GM23338 (cell line): ENCODE results near the gene PRSS8. TPM values are rescaled to one million over a fixed set of nuclear protein-coding genes. Genes with fewer than 3 reads are reported as not detected.
A peak's percentile ranks its signal among the peaks of the same experiment; 100 is the strongest.

ENCODE experiments used
- ATAC-seq: fragments of 200-7000 bp; cut with Tn5 transposase; 3 replicates; pipeline ENCODE4 v1.9.1; 2020
- DNase-seq: peaks from one replicate; pipeline ENCODE4 v3.0.0-alpha.2; 2015; ENCODE audit warnings: low spot score
- H2AFZ ChIP-seq: fragments of 200-600 bp; sonication (generic); 2 replicates; pipeline ENCODE4 v1.8.0; 2016; ENCODE audit warnings: antibody characterized with exemption, mild to moderate bottlenecking, moderate library complexity
- H3F3A ChIP-seq: fragments of 200-600 bp; sonication (generic); replicated peaks from 2 replicates; pipeline ENCODE4 v1.8.0; 2017; ENCODE audit warnings: antibody characterized with exemption, mixed run types, low read depth
- H3K27ac ChIP-seq: fragments of 200-600 bp; sonication (generic); 2 replicates; pipeline ENCODE4 v1.6.1; 2016; ENCODE audit warnings: low read depth
- H3K27me3 ChIP-seq: fragments of 200-600 bp; sonication (generic); 2 replicates; pipeline ENCODE4 v1.8.0; 2016; ENCODE audit warnings: mild to moderate bottlenecking, mixed run types, moderate library complexity; ENCODE audit not compliant: insufficient read depth
- H3K36me3 ChIP-seq: fragments of 200-600 bp; sonication (generic); 2 replicates; pipeline ENCODE4 v1.8.0; 2016; ENCODE audit warnings: mild to moderate bottlenecking; ENCODE audit not compliant: insufficient read depth
- H3K4me1 ChIP-seq: fragments of 200-600 bp; sonication (generic); 2 replicates; pipeline ENCODE4 v1.8.0; 2016; ENCODE audit warnings: mild to moderate bottlenecking, moderate library complexity; ENCODE audit not compliant: insufficient read depth
- H3K4me2 ChIP-seq: fragments of 200-600 bp; sonication (generic); 2 replicates; pipeline ENCODE4 v1.7.1; 2017; ENCODE audit warnings: mixed run types
- H3K4me3 ChIP-seq: fragments of 200-600 bp; sonication (generic); 2 replicates; pipeline ENCODE4 v1.6.1; 2016; ENCODE audit warnings: mixed run types
- H3K79me2 ChIP-seq: fragments of 200-600 bp; sonication (generic); replicated peaks from 2 replicates; pipeline ENCODE4 v1.8.0; 2017; ENCODE audit warnings: mild to moderate bottlenecking; ENCODE audit not compliant: insufficient read depth
- H3K9me2 ChIP-seq: fragments of 200-600 bp; sonication (generic); 2 replicates; pipeline ENCODE4 v1.8.0; 2017; ENCODE audit not compliant: insufficient read depth
- H4K20me1 ChIP-seq: fragments of 200-600 bp; sonication (generic); replicated peaks from 2 replicates; pipeline ENCODE4 v1.8.0; 2017; ENCODE audit warnings: mild to moderate bottlenecking; ENCODE audit not compliant: insufficient read depth
- H3K27ac Mint-ChIP-seq: 2 replicates; pipeline ENCODE4 v1.8.0; 2020; ENCODE audit warnings: inconsistent platforms, mild to moderate bottlenecking, moderate library complexity, mixed read lengths
- H3K27me3 Mint-ChIP-seq: 3 replicates; pipeline ENCODE4 v1.8.0; 2022; ENCODE audit warnings: low read depth, mild to moderate bottlenecking, moderate library complexity, mixed read lengths, inconsistent platforms; ENCODE audit not compliant: insufficient read depth, poor library complexity
- H3K36me3 Mint-ChIP-seq: 3 replicates; pipeline ENCODE4 v1.8.0; 2021; ENCODE audit warnings: low read depth, mild to moderate bottlenecking, inconsistent platforms, moderate library complexity, mixed read lengths
- H3K4me1 Mint-ChIP-seq: 3 replicates; pipeline ENCODE4 v1.8.0; 2020; ENCODE audit warnings: mild to moderate bottlenecking, inconsistent platforms, mixed read lengths
- H3K4me3 Mint-ChIP-seq: 3 replicates; pipeline ENCODE4 v1.8.0; 2021; ENCODE audit warnings: moderate library complexity, mild to moderate bottlenecking, inconsistent platforms, mixed read lengths
- H3K9me3 Mint-ChIP-seq: 3 replicates; pipeline ENCODE4 v1.8.0; 2020; ENCODE audit warnings: moderate library complexity, mild to moderate bottlenecking, inconsistent platforms, mixed read lengths
- CREB1 ChIP-seq: fragments of 250-450 bp; sonication (Bioruptor Pico); IDR thresholded peaks from 2 replicates; pipeline ENCODE4 v1.5.0; 2020; ENCODE audit warnings: low read depth, mild to moderate bottlenecking, moderate library complexity
- CTCF ChIP-seq, 2 experiments: fragments of 200-600 bp in 1 of 2; sonication (generic) in 1 of 2; conservative IDR thresholded peaks; 2 replicates each; pipeline versions ENCODE4 v1.5.1 to v1.6.1; 2016 to 2017; ENCODE audit warnings: antibody characterized with exemption in 2 of 2, low read depth in 2 of 2, mild to moderate bottlenecking in 2 of 2, moderate library complexity in 1 of 2
- ETS1 ChIP-seq: IDR thresholded peaks from 2 replicates; pipeline ENCODE4 v1.6.1; 2016; ENCODE audit warnings: antibody characterized with exemption
- EZH2 ChIP-seq: fragments of 200-600 bp; sonication (generic); IDR thresholded peaks from one replicate; pipeline ENCODE4 v1.8.0; 2017; ENCODE audit warnings: antibody characterized with exemption, mild to moderate bottlenecking, low read depth; ENCODE audit not compliant: unreplicated experiment
- EZH2phosphoT487 ChIP-seq: fragments of 200-600 bp; sonication (generic); IDR thresholded peaks from one replicate; pipeline ENCODE4 v1.8.1; 2018; ENCODE audit warnings: antibody characterized with exemption; ENCODE audit not compliant: unreplicated experiment
- JUNB ChIP-seq: IDR thresholded peaks from one replicate; pipeline ENCODE4 v1.6.1; 2016; ENCODE audit warnings: antibody characterized with exemption; ENCODE audit not compliant: unreplicated experiment
- NANOG ChIP-seq: IDR thresholded peaks from 2 replicates; pipeline ENCODE4 v1.6.1; 2016; ENCODE audit warnings: antibody characterized with exemption, borderline replicate concordance
- REST ChIP-seq: IDR thresholded peaks from one replicate; pipeline ENCODE4 v1.6.1; 2018; ENCODE audit warnings: antibody characterized with exemption; ENCODE audit not compliant: unreplicated experiment
- STAT1 ChIP-seq: IDR thresholded peaks from one replicate; pipeline ENCODE4 v1.6.1; 2016; ENCODE audit warnings: antibody characterized with exemption; ENCODE audit not compliant: unreplicated experiment
- ZNF114 ChIP-seq: fragments of 250-450 bp; sonication (Bioruptor Pico); IDR thresholded peaks from 2 replicates; pipeline ENCODE4 v1.5.0; 2020; ENCODE audit warnings: mild to moderate bottlenecking, moderate library complexity
- ZNF331 ChIP-seq: fragments of 250-450 bp; sonication (Bioruptor Pico); IDR thresholded peaks from 2 replicates; pipeline ENCODE4 v1.5.0; 2020; ENCODE audit warnings: low read depth, mild to moderate bottlenecking, moderate library complexity
- polyA plus RNA-seq: library from polyadenylated mRNA; unstranded; fragments of >200 nt; fragmentation: Nextera tagmentation; extraction: Ambion mirVana; gene quantifications from 2 replicates; pipeline ENCODE4 v1.2.1, GENCODE V29; 2016
- total RNA-seq: library from RNA; depleted of rRNA; stranded (reverse); fragments of >200 nt; shearing (Covaris generic); gene quantifications from 2 replicates; pipeline ENCODE4 v1.2.3, GENCODE V29; 2014

The PRSS8 gene
- total and polyA plus RNA-seq, 2 experiments from 2014 or later: 65.3 to 75.9 TPM

- no peak for TF ChIP-seq ZNF331
- no peak for TF ChIP-seq NANOG
- no peak for TF ChIP-seq EZH2
- no peak for TF ChIP-seq ETS1
- TF ChIP-seq EZH2phosphoT487: no peak
- TF ChIP-seq CTCF (conservative IDR thresholded peaks at IDR 0.05; ENCODE audit: low read depth in 2 of 2): no peak
- peaks cover 24% of the 10 kb centered on the region for H3K27me3 Mint-ChIP-seq
- Histone ChIP-seq H4K20me1 (peaks cover 54% of the 10 kb centered on the region), H3K27me3 (no peaks in the 10 kb centered on the region), H3K4me1 (peaks cover 27% of the 10 kb centered on the region), H3K9me2 (no peaks in the 10 kb centered on the region), H3F3A (peaks cover 26% of the 10 kb centered on the region), H3K27ac (peak overlapping the region; percentile 99), H3K4me2 (peak overlapping the region; percentile 100), H3K4me3 (peak overlapping the region; percentile 100), H2AFZ (no peak overlapping the region), H3K79me2 (peaks cover 64% of the 10 kb centered on the region), H3K36me3 (peaks cover 46% of the 10 kb centered on the region)
- DNase-seq (no peak), ATAC-seq (peak; percentile 1; the same call in 1 of the 3 replicates)
- peaks cover 42% of the 10 kb centered on the region for H3K4me1 Mint-ChIP-seq
- peak overlapping the region; percentile 100 for H3K27ac Mint-ChIP-seq
- H3K36me3 Mint-ChIP-seq: peaks cover 59% of the 10 kb centered on the region
- H3K9me3 Mint-ChIP-seq: peaks cover 7% of the 10 kb centered on the region
- peak overlapping the region; percentile 96 for H3K4me3 Mint-ChIP-seq
These were observed 45.7 kb upstream of the PRSS8 start for GRCh38 chr16:31181102-31181830.

GRCh38 chr16:31179747-31180459, 44.4 kb upstream of the PRSS8 start, which contains the start of gene FUS:
FUS (plus strand) TSS chr16:31180139; CDS start chr16:31180215, 76 bp downstream.
- Histone ChIP-seq H3K9me2 (no peaks in the 10 kb centered on the region), H3K79me2 (peaks cover 50% of the 10 kb centered on the region), H3K4me2 (peak within 1 kb of the TSS; percentile 100), H3K27ac (peak within 1 kb of the TSS; percentile 99), H3K4me1 (peaks cover 27% of the 10 kb centered on the region), H3K36me3 (peaks cover 32% of the 10 kb centered on the region), H3F3A (peaks cover 19% of the 10 kb centered on the region), H3K27me3 (no peaks in the 10 kb centered on the region), H3K4me3 (peak within 1 kb of the TSS; percentile 100), H4K20me1 (peaks cover 42% of the 10 kb centered on the region), H2AFZ (peak within 1 kb of the TSS; percentile 90; the same call in 1 of the 2 replicates)
- DNase-seq (peak; percentile 90), ATAC-seq (peak; percentile 73)
- Mint-ChIP-seq H3K4me3 (peak within 1 kb of the TSS; percentile 96), H3K27ac (peak within 1 kb of the TSS; percentile 100), H3K4me1 (peaks cover 31% of the 10 kb centered on the region), H3K36me3 (peaks cover 46% of the 10 kb centered on the region), H3K27me3 (peaks cover 23% of the 10 kb centered on the region), H3K9me3 (peaks cover 7% of the 10 kb centered on the region)
- TF ChIP-seq ZNF114 (CRISPR knock-in tag) (no peak), JUNB (no peak), STAT1 (no peak), EZH2phosphoT487 (no peak), NANOG (no peak), ZNF331 (no peak), CREB1 (CRISPR knock-in tag) (peak; percentile 63; the same call in 1 of the 2 replicates), ETS1 (peak; percentile 41; the same call in 1 of the 2 replicates), EZH2 (no peak), REST (no peak)
